ENCODE measurements around the gene PLCL1.

Gene PLCL1

GRCh38 chr2:197913084-197913483, 108.7 kb downstream of the PLCL1 start:
- H3K4me3 ChIP-seq (replicated peaks in 1 of 2; ENCODE audit: low read depth in 2 of 2, low read length in 2 of 2), result no peak overlapping the region
- TF ChIP-seq CTCF (IDR thresholded peaks at IDR 0.05; ENCODE audit: low read depth, low read length), result no peak
- DNase-seq (ENCODE audit: low read depth in 2 of 2), result no peak

GRCh38 chr2:197914778-197915177, 110.4 kb downstream of the PLCL1 start:
- TF ChIP-seq CTCF (IDR thresholded peaks at IDR 0.05; ENCODE audit: low read depth, low read length), result no peak
- peak; percentile 26 to 44 for DNase-seq (ENCODE audit: low read depth in 2 of 2)
- H3K4me3 ChIP-seq (replicated peaks in 1 of 2; ENCODE audit: low read depth in 2 of 2, low read length in 2 of 2), result no peak overlapping the region

- TF ChIP-seq CTCF (IDR thresholded peaks at IDR 0.05; ENCODE audit: low read depth, low read length), result no peak
- peak; percentile 86 to 93 for DNase-seq (ENCODE audit: low read depth in 2 of 2)
- no peak overlapping the region for H3K4me3 ChIP-seq (replicated peaks in 1 of 2; ENCODE audit: low read depth in 2 of 2, low read length in 2 of 2)
Observed at GRCh38 chr2:197915548-197916265, 111.3 kb downstream of the PLCL1 start.

- TF ChIP-seq CTCF (IDR thresholded peaks at IDR 0.05; ENCODE audit: low read depth, low read length), result no peak
- H3K4me3 ChIP-seq (replicated peaks in 1 of 2; ENCODE audit: low read depth in 2 of 2, low read length in 2 of 2), result no peak overlapping the region
- DNase-seq (ENCODE audit: low read depth in 2 of 2), result peak; percentile 40 to 68
Observed at GRCh38 chr2:197919487-197919886, 115.1 kb downstream of the PLCL1 start.

GRCh38 chr2:197920088-197920487, 115.7 kb downstream of the PLCL1 start:
- no peak for DNase-seq (ENCODE audit: low read depth in 2 of 2)
- H3K4me3 ChIP-seq (replicated peaks in 1 of 2; ENCODE audit: low read depth in 2 of 2, low read length in 2 of 2), result no peak overlapping the region
- no peak for TF ChIP-seq CTCF (IDR thresholded peaks at IDR 0.05; ENCODE audit: low read depth, low read length)

GRCh38 chr2:197920592-197921201, 116.3 kb downstream of the PLCL1 start:
- DNase-seq (ENCODE audit: low read depth in 2 of 2), result peak in 1 of 2 donors; percentile 12
- no peak overlapping the region for H3K4me3 ChIP-seq (replicated peaks in 1 of 2; ENCODE audit: low read depth in 2 of 2, low read length in 2 of 2)
- no peak for TF ChIP-seq CTCF (IDR thresholded peaks at IDR 0.05; ENCODE audit: low read depth, low read length)
